ENCODE measurements around the gene OCSTAMP.

OCSTAMP gene

DNA sequence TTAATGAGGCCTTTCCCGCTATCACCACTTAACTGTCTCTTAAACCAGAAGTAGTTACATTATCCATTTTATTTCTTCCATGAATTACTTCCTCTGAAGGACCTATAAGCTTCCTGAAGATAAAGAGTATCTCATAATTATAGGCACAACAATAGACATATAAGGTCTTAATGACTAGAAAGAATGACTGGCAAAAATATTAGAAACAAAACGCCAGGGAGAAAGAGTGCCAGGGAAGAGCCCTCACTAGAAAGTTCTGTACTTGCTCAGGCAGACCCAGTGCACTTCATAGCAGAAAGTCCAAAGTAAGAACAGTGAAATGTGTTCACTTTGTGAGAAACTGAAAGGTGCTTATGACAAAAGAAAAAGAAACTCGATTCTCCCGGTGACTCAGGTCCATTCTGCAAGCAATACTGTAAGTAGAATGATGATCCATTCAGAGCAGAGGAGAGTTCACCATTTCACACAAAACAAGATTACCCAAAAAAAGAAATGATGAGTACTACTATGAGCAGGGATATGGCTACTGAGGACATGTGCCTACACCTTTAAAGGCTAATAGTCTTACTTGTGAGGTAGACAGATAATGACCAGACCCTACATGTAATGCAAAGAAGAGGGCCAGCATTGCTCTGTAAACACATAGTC, 42.6 kb downstream of the OCSTAMP start:
- no peak for DNase-seq

DNA sequence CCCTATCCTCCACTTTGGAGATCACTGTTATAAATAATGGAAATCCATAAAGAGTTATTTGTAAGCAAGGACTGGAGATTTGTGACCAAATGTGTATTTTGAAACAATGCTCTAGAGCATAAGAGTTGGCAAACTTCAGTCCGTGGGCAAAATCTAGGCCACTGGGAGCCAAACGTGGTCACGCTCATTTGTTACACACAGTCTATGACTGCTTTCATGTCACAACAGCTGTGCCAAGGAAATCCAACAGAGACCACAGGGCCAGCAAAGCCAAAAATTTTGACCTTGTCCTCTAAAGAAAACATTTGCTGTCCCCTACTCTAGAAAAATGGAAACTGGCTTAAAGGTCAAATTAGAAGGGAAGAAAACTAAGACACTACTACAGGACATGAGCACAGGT, 44.9 kb downstream of the OCSTAMP start:
- DNase-seq, result no peak

DNA sequence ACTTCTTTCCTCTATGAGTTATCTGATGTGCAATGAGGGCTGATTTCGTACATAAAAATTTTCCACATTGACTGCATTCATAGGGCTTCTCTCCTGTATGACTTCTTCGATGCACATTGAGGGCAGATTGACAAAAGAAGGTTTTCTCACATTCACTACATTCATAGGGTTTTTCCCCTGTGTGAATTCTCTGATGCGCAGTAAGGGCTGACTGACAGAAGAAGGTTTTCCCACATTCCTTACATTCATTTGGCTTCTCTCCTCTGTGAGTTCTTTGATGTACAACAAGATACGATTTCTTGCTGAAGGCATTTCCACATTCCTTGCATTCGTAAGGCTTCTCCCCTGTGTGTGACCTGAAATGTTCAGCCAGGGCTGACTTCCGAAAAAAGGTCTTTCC, 48.5 kb downstream of the OCSTAMP start:
- DNase-seq, result no peak

DNA sequence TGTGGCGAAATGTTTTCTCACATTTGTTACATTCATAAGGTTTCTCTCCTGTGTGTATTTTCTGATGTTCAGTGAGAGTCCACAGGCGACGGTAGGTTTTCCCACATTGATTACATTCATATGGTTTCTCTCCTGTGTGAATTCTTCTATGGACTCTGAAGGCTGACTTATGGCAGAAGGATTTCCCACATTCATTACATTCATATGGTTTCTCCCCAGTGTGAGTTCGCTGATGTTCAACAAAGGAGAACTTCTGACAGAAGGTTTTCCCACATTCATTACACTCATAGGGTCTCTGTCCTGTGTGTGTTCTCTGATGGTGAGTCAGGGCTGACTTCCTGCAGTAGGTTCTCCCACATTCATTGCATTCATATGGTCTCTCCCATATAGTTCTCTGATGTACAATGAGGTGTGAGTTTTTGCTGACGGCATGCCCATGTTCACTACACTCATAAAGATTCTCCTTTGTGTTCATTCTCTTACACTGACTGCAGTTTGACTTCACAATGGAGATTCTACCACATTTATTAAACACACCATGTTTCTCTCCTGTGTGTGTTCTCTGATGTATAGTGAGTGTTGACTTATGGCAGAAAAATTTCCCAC, 49.0 kb downstream of the OCSTAMP start:
- no peak for DNase-seq

DNA sequence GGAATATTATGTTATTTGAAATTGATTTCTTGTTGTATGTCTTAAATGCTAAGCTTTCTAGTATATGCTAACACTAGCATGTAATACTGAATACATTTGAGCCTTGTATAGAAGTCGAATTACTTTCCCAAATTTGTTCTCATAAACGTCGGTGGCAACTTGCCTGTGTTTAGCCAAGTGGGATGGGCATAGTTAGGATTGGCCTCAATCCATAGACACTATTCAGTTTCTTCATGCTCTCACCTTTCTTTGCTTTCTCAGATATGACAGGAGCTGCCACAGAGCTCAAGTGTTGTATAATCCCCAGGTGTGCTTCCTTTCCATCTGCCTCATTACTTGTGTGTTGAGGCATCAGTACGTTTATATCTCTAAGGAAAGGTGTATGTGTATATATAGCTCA, 56.4 kb downstream of the OCSTAMP start:
- no peak for DNase-seq

- DNase-seq, result no peak
Observed at GRCh38 chr20:46491354-46491753, 59.1 kb downstream of the OCSTAMP start.
